GM06990 (cell line): Measurements from ENCODE around the gene CASP1.

Experiments
- DNase-seq: peaks from one replicate; pipeline ENCODE4 v3.0.0-alpha.2; 2011; ENCODE audit not compliant: insufficient read length; ENCODE audit errors: extremely low read depth
- H3K27me3 ChIP-seq: replicated peaks from 2 replicates; pipeline ENCODE4 v1.6.0; 2011; ENCODE audit warnings: low read length; ENCODE audit not compliant: control insufficient read depth, insufficient read depth
- H3K36me3 ChIP-seq: 2 replicates; pipeline ENCODE4 v1.5.1; 2011; ENCODE audit warnings: low read length; ENCODE audit not compliant: control insufficient read depth, insufficient read depth
- H3K4me3 ChIP-seq: replicated peaks from 2 replicates; pipeline ENCODE4 v1.5.1; 2011; ENCODE audit warnings: low read depth, mild to moderate bottlenecking, control low read depth, low read length
- CTCF ChIP-seq: IDR thresholded peaks from 2 replicates; pipeline ENCODE4 v1.5.1; 2011; ENCODE audit warnings: low read length, control low read depth, mild to moderate bottlenecking, inconsistent platforms; ENCODE audit not compliant: insufficient read depth, poor library complexity, severe bottlenecking

Gene CASP1

GRCh38 chr11:105000167-105000566 is 34.8 kb downstream of the CASP1 start:
- no peak for DNase-seq
- H3K36me3 ChIP-seq: no peaks in the 10 kb centered on the region
- TF ChIP-seq CTCF: no peak
- no peak overlapping the region for H3K4me3 ChIP-seq
- no peaks in the 10 kb centered on the region for H3K27me3 ChIP-seq

GRCh38 chr11:104999721-105000120 is 35.2 kb downstream of the CASP1 start:
- DNase-seq: no peak
- TF ChIP-seq CTCF: no peak
- H3K36me3 ChIP-seq: no peaks in the 10 kb centered on the region
- no peak overlapping the region for H3K4me3 ChIP-seq
- no peaks in the 10 kb centered on the region for H3K27me3 ChIP-seq

- Histone ChIP-seq H3K27me3 (no peaks in the 10 kb centered on the region), H3K36me3 (no peaks in the 10 kb centered on the region), H3K4me3 (no peak overlapping the region)
- TF ChIP-seq CTCF: no peak
- DNase-seq: no peak
Observed at GRCh38 chr11:104997288-104997687, 37.7 kb downstream of the CASP1 start.

- no peaks in the 10 kb centered on the region for H3K36me3 ChIP-seq
- DNase-seq: no peak
- no peak overlapping the region for H3K4me3 ChIP-seq
- TF ChIP-seq CTCF: no peak
- H3K27me3 ChIP-seq: no peaks in the 10 kb centered on the region
Observed at GRCh38 chr11:104995001-104995408, 39.9 kb downstream of the CASP1 start.

- no peak overlapping the region for H3K4me3 ChIP-seq
- DNase-seq: no peak
- no peaks in the 10 kb centered on the region for H3K27me3 ChIP-seq
- TF ChIP-seq CTCF: no peak
- no peaks in the 10 kb centered on the region for H3K36me3 ChIP-seq
Observed at GRCh38 chr11:104992781-104993180, 42.2 kb downstream of the CASP1 start.

- no peak for TF ChIP-seq CTCF
- no peak for DNase-seq
- H3K4me3 ChIP-seq: no peak overlapping the region
- H3K36me3 ChIP-seq: no peaks in the 10 kb centered on the region
- no peaks in the 10 kb centered on the region for H3K27me3 ChIP-seq
Observed at GRCh38 chr11:104991994-104992393, 43.0 kb downstream of the CASP1 start.
